Activated CD4-positive, alpha-beta memory T cell treated with anti-CD3 and anti-CD28 coated beads, Interleukin-2, amount 10 ng/mL, durations not matched to agents 7 days and 5 days (primary cell): ENCODE data around the gene MYL2. TPM values are rescaled to one million over a fixed set of nuclear protein-coding genes. Genes with fewer than 3 reads are reported as not detected.

Source experiments
- CTCF ChIA-PET: fragments of 350-600 bp; sonication (Branson Sonifier 250); formaldehyde crosslinking; loops from one replicate; lab custom pipeline; 2021; ENCODE audit warnings: antibody characterized with exemption, inconsistent platforms; lab: Charles Lee
- POLR2A ChIA-PET: fragments of 350-600 bp; sonication (Branson Sonifier 250); formaldehyde crosslinking; loops from one replicate; lab custom pipeline; 2021; ENCODE audit warnings: antibody characterized with exemption; lab: Charles Lee
- DNase-seq: peaks from one replicate; pipeline ENCODE4 v3.0.0-alpha.2; 2020
- H3K27ac Mint-ChIP-seq: one replicate; pipeline ENCODE4 v1.8.0; 2021; ENCODE audit warnings: mild to moderate bottlenecking, mixed read lengths
- H3K27me3 Mint-ChIP-seq: one replicate; pipeline ENCODE4 v1.8.0; 2021; ENCODE audit warnings: mixed read lengths
- H3K36me3 Mint-ChIP-seq: one replicate; pipeline ENCODE4 v1.8.0; 2021; ENCODE audit warnings: low read depth, mixed read lengths
- H3K4me1 Mint-ChIP-seq: one replicate; pipeline ENCODE4 v1.8.0; 2021; ENCODE audit warnings: mixed read lengths
- H3K4me3 Mint-ChIP-seq: one replicate; pipeline ENCODE4 v1.8.0; 2021; ENCODE audit warnings: mild to moderate bottlenecking, mixed read lengths
- H3K9me3 Mint-ChIP-seq: one replicate; pipeline ENCODE4 v1.8.0; 2021; ENCODE audit warnings: mixed read lengths
- total RNA-seq, 2 experiments: library from RNA; stranded (reverse); gene quantifications; one replicate each; pipeline ENCODE4 v1.2.3, GENCODE V29; 2021

Gene MYL2
- total RNA-seq, 2 experiments from 2014 or later = not detected

GRCh38 chr12:110923692-110924334 is 3.4 kb upstream of the MYL2 start:
- no peaks in the 10 kb centered on the region for H3K4me1 Mint-ChIP-seq
- H3K27ac Mint-ChIP-seq = no peak overlapping the region
- no peaks in the 10 kb centered on the region for H3K9me3 Mint-ChIP-seq
- CTCF ChIA-PET = interaction anchor here (1.4 kb wide), 1 partner anchor 14 kb away, joined by 3 read pairs; no protein-coding TSS in a partner anchor
- no peak overlapping the region for H3K4me3 Mint-ChIP-seq
- POLR2A ChIA-PET = no interaction called here
- H3K27me3 Mint-ChIP-seq = peaks cover 2% of the 10 kb centered on the region
- H3K36me3 Mint-ChIP-seq = no peaks in the 10 kb centered on the region
- DNase-seq = no peak

GRCh38 chr12:110923192-110923591 is 2.8 kb upstream of the MYL2 start:
- ChIA-PET POLR2A (no interaction called here), CTCF (interaction anchor here (1.4 kb wide), 1 partner anchor 14 kb away, joined by 3 read pairs; no protein-coding TSS in a partner anchor)
- DNase-seq = no peak
- no peaks in the 10 kb centered on the region for H3K36me3 Mint-ChIP-seq
- H3K27me3 Mint-ChIP-seq = peaks cover 2% of the 10 kb centered on the region
- H3K4me3 Mint-ChIP-seq = no peak overlapping the region
- no peak overlapping the region for H3K27ac Mint-ChIP-seq
- no peaks in the 10 kb centered on the region for H3K4me1 Mint-ChIP-seq
- no peaks in the 10 kb centered on the region for H3K9me3 Mint-ChIP-seq

GRCh38 chr12:110922652-110923051 is 2.3 kb upstream of the MYL2 start:
- CTCF ChIA-PET = interaction anchor here (0.7 to 1.4 kb wide), 2 partner anchors 15 to 31 kb away, joined by 3 to 5 read pairs; no protein-coding TSS in a partner anchor
- POLR2A ChIA-PET = no interaction called here
- no peaks in the 10 kb centered on the region for H3K9me3 Mint-ChIP-seq
- H3K27ac Mint-ChIP-seq = no peak overlapping the region
- no peak overlapping the region for H3K4me3 Mint-ChIP-seq
- H3K4me1 Mint-ChIP-seq = no peaks in the 10 kb centered on the region
- H3K36me3 Mint-ChIP-seq = no peaks in the 10 kb centered on the region
- peaks cover 2% of the 10 kb centered on the region for H3K27me3 Mint-ChIP-seq
- no peak for DNase-seq

GRCh38 chr12:110921262-110921661 is 883 bp upstream of the MYL2 start:
- no peaks in the 10 kb centered on the region for H3K4me1 Mint-ChIP-seq
- DNase-seq = no peak
- H3K9me3 Mint-ChIP-seq = no peaks in the 10 kb centered on the region
- no peak overlapping the region for H3K27ac Mint-ChIP-seq
- ChIA-PET POLR2A (no interaction called here), CTCF (no interaction called here)
- H3K27me3 Mint-ChIP-seq = peaks cover 2% of the 10 kb centered on the region
- no peaks in the 10 kb centered on the region for H3K36me3 Mint-ChIP-seq
- no peak overlapping the region for H3K4me3 Mint-ChIP-seq

GRCh38 chr12:110919720-110920119 is 659 bp downstream of the MYL2 start:
- DNase-seq = no peak
- ChIA-PET CTCF (no interaction called here), POLR2A (no interaction called here)
- no peaks in the 10 kb centered on the region for H3K9me3 Mint-ChIP-seq
- no peaks in the 10 kb centered on the region for H3K4me1 Mint-ChIP-seq
- no peak overlapping the region for H3K4me3 Mint-ChIP-seq
- peaks cover 2% of the 10 kb centered on the region for H3K27me3 Mint-ChIP-seq
- no peak overlapping the region for H3K27ac Mint-ChIP-seq
- H3K36me3 Mint-ChIP-seq = no peaks in the 10 kb centered on the region

GRCh38 chr12:110917961-110918360 is 2.4 kb downstream of the MYL2 start:
- no peak for DNase-seq
- no peaks in the 10 kb centered on the region for H3K36me3 Mint-ChIP-seq
- POLR2A ChIA-PET = no interaction called here
- no peaks in the 10 kb centered on the region for H3K4me1 Mint-ChIP-seq
- CTCF ChIA-PET = no interaction called here
- H3K27ac Mint-ChIP-seq = no peak overlapping the region
- H3K4me3 Mint-ChIP-seq = no peak overlapping the region
- H3K27me3 Mint-ChIP-seq = peaks cover 2% of the 10 kb centered on the region
- H3K9me3 Mint-ChIP-seq = no peaks in the 10 kb centered on the region

- ChIA-PET POLR2A (no interaction called here), CTCF (no interaction called here)
- DNase-seq = no peak
- Mint-ChIP-seq H3K9me3 (no peaks in the 10 kb centered on the region), H3K27me3 (peaks cover 2% of the 10 kb centered on the region), H3K4me1 (no peaks in the 10 kb centered on the region), H3K4me3 (no peak overlapping the region), H3K27ac (no peak overlapping the region), H3K36me3 (no peaks in the 10 kb centered on the region)
Measured at GRCh38 chr12:110917467-110917866, 2.9 kb downstream of the MYL2 start.

- CTCF ChIA-PET = no interaction called here
- Mint-ChIP-seq H3K36me3 (no peaks in the 10 kb centered on the region), H3K4me1 (no peaks in the 10 kb centered on the region), H3K4me3 (no peak overlapping the region), H3K27ac (no peak overlapping the region), H3K27me3 (peaks cover 2% of the 10 kb centered on the region), H3K9me3 (no peaks in the 10 kb centered on the region)
- no peak for DNase-seq
- POLR2A ChIA-PET = no interaction called here
Measured at GRCh38 chr12:110916295-110916875, 4.0 kb downstream of the MYL2 start.

- no peak for DNase-seq
- ChIA-PET POLR2A (no interaction called here), CTCF (no interaction called here)
- Mint-ChIP-seq H3K4me3 (no peak overlapping the region), H3K4me1 (no peaks in the 10 kb centered on the region), H3K27me3 (peaks cover 2% of the 10 kb centered on the region), H3K27ac (no peak overlapping the region), H3K9me3 (no peaks in the 10 kb centered on the region), H3K36me3 (no peaks in the 10 kb centered on the region)
Measured at GRCh38 chr12:110913119-110914056, 7.0 kb downstream of the MYL2 start.

GRCh38 chr12:110912263-110912662 is 8.1 kb downstream of the MYL2 start:
- no peak overlapping the region for H3K4me3 Mint-ChIP-seq
- H3K9me3 Mint-ChIP-seq = no peaks in the 10 kb centered on the region
- ChIA-PET POLR2A (no interaction called here), CTCF (no interaction called here)
- peaks cover 2% of the 10 kb centered on the region for H3K27me3 Mint-ChIP-seq
- no peaks in the 10 kb centered on the region for H3K36me3 Mint-ChIP-seq
- no peak overlapping the region for H3K27ac Mint-ChIP-seq
- no peak for DNase-seq
- no peaks in the 10 kb centered on the region for H3K4me1 Mint-ChIP-seq

- CTCF ChIA-PET = interaction anchor here (0.7 kb wide), 1 partner anchor 10 kb away, joined by 3 read pairs; no protein-coding TSS in a partner anchor
- Mint-ChIP-seq H3K27me3 (no peaks in the 10 kb centered on the region), H3K4me1 (peaks cover 2% of the 10 kb centered on the region), H3K36me3 (no peaks in the 10 kb centered on the region), H3K27ac (no peak overlapping the region), H3K4me3 (no peak overlapping the region), H3K9me3 (no peaks in the 10 kb centered on the region)
- DNase-seq = no peak
- POLR2A ChIA-PET = no interaction called here
Measured at GRCh38 chr12:110908377-110909152, 11.8 kb downstream of the MYL2 start.

GRCh38 chr12:110907583-110907982 is 12.8 kb downstream of the MYL2 start:
- H3K36me3 Mint-ChIP-seq = no peaks in the 10 kb centered on the region
- CTCF ChIA-PET = no interaction called here
- POLR2A ChIA-PET = no interaction called here
- DNase-seq = no peak
- H3K27me3 Mint-ChIP-seq = no peaks in the 10 kb centered on the region
- H3K4me3 Mint-ChIP-seq = no peak overlapping the region
- H3K9me3 Mint-ChIP-seq = no peaks in the 10 kb centered on the region
- H3K4me1 Mint-ChIP-seq = peaks cover 2% of the 10 kb centered on the region
- H3K27ac Mint-ChIP-seq = no peak overlapping the region
